DOHH2 (cell line): ENCODE data around the gene MGLL.

Experiments used
- H3F3A ChIP-seq: fragments of 200-600 bp; sonication (generic), shearing (Covaris generic); 2 replicates; pipeline ENCODE4 v1.6.0; 2016; ENCODE audit warnings: antibody characterized with exemption, mild to moderate bottlenecking; ENCODE audit not compliant: control insufficient read depth, insufficient read depth
- H3K27ac ChIP-seq: fragments of 200-600 bp; sonication (generic); 2 replicates; pipeline ENCODE4 v1.5.1; 2014; ENCODE audit warnings: low read depth, mild to moderate bottlenecking, low read length, moderate library complexity
- H3K27me3 ChIP-seq: fragments of 200-600 bp; sonication (generic); 2 replicates; pipeline ENCODE4 v1.6.1; 2014; ENCODE audit warnings: mild to moderate bottlenecking, low read length, mixed read lengths; ENCODE audit not compliant: control insufficient read depth
- H3K36me3 ChIP-seq: fragments of 200-600 bp; sonication (generic); 2 replicates; pipeline ENCODE4 v1.6.1; 2014; ENCODE audit warnings: mild to moderate bottlenecking, low read length, moderate library complexity, mixed read lengths; ENCODE audit not compliant: control insufficient read depth
- H3K4me1 ChIP-seq: fragments of 200-600 bp; sonication (generic); 2 replicates; pipeline ENCODE4 v1.6.1; 2014; ENCODE audit warnings: mild to moderate bottlenecking, low read length, mixed read lengths; ENCODE audit not compliant: control insufficient read depth
- H3K4me2 ChIP-seq: fragments of 200-600 bp; sonication (generic); 2 replicates; pipeline ENCODE4 v1.6.0; 2014; ENCODE audit warnings: mild to moderate bottlenecking, low read length, moderate library complexity
- H3K4me3 ChIP-seq: fragments of 200-600 bp; sonication (generic); 2 replicates; pipeline ENCODE4 v1.5.1; 2014; ENCODE audit warnings: mild to moderate bottlenecking, low read length, mixed read lengths
- H3K79me2 ChIP-seq: fragments of 200-600 bp; sonication (generic); 2 replicates; pipeline ENCODE4 v1.6.1; 2014; ENCODE audit warnings: mild to moderate bottlenecking, low read length, mixed read lengths; ENCODE audit not compliant: control insufficient read depth
- H3K9me2 ChIP-seq: fragments of 200-600 bp; sonication (generic); replicated peaks from 2 replicates; pipeline ENCODE4 v1.6.1; 2014; ENCODE audit warnings: mild to moderate bottlenecking, low read length, mixed read lengths; ENCODE audit not compliant: control insufficient read depth
- H3K9me3 ChIP-seq: fragments of 200-600 bp; sonication (generic); 2 replicates; pipeline ENCODE4 v1.6.1; 2014; ENCODE audit warnings: antibody characterized with exemption, low read length, mixed read lengths; ENCODE audit not compliant: control insufficient read depth, insufficient read depth
- H4K20me1 ChIP-seq: fragments of 200-600 bp; sonication (generic); 2 replicates; pipeline ENCODE4 v1.6.0; 2014; ENCODE audit warnings: low read depth, mild to moderate bottlenecking, antibody characterized with exemption, low read length, moderate library complexity; ENCODE audit not compliant: control insufficient read depth, insufficient read depth
- EZH2phosphoT487 ChIP-seq: fragments of 200-600 bp; sonication (generic); IDR thresholded peaks from 2 replicates; pipeline ENCODE4 v1.6.1; 2017; ENCODE audit warnings: borderline replicate concordance, mild to moderate bottlenecking, antibody characterized with exemption, low read length, moderate library complexity, mixed read lengths
- TF ChIP-seq, protein P1 (sequence below): fragments of 200-600 bp; sonication (generic); IDR thresholded peaks from one replicate; pipeline ENCODE4 v1.5.1; 2014; ENCODE audit warnings: antibody characterized with exemption, mild to moderate bottlenecking, low read depth, low read length; ENCODE audit not compliant: poor library complexity, severe bottlenecking

MGLL gene

GRCh38 chr3:127688022-127688415, 134.3 kb downstream of the MGLL start:
- Histone ChIP-seq H3K4me2 (no peak overlapping the region), H3F3A (peaks cover 5% of the 10 kb centered on the region), H4K20me1 (no peaks in the 10 kb centered on the region), H3K9me2 (no peaks in the 10 kb centered on the region), H3K79me2 (no peaks in the 10 kb centered on the region), H3K9me3 (peaks cover 8% of the 10 kb centered on the region; the same call in 1 of the 2 replicates), H3K4me1 (peaks cover 26% of the 10 kb centered on the region), H3K27me3 (no peaks in the 10 kb centered on the region), H3K27ac (no peak overlapping the region), H3K36me3 (no peaks in the 10 kb centered on the region), H3K4me3 (no peak overlapping the region)
- TF ChIP-seq, protein P1, sequence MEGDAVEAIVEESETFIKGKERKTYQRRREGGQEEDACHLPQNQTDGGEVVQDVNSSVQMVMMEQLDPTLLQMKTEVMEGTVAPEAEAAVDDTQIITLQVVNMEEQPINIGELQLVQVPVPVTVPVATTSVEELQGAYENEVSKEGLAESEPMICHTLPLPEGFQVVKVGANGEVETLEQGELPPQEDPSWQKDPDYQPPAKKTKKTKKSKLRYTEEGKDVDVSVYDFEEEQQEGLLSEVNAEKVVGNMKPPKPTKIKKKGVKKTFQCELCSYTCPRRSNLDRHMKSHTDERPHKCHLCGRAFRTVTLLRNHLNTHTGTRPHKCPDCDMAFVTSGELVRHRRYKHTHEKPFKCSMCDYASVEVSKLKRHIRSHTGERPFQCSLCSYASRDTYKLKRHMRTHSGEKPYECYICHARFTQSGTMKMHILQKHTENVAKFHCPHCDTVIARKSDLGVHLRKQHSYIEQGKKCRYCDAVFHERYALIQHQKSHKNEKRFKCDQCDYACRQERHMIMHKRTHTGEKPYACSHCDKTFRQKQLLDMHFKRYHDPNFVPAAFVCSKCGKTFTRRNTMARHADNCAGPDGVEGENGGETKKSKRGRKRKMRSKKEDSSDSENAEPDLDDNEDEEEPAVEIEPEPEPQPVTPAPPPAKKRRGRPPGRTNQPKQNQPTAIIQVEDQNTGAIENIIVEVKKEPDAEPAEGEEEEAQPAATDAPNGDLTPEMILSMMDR, result no peak
- TF ChIP-seq EZH2phosphoT487, result no peak

DNA sequence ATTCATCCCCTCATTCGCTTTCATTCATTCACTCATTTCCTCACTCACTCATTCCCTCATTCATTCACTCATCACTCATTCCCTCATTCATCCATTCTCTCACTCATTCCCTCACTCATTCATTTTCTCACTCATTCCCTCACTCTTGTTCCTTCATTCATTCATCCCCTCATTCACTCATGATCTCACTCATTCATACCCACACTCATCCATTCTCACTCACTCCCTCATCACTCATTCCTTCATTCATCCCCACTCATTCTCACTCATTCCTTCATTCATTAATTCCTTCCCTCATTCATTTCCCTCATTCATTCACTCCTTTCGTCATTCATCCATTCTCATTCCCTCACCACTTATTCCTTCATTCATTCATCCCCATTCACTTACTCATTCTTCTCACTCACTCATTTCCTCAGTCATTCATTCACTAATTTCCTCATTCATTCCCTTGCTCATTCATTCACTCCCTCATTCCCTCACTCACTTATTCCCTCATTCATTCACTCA, 135.0 kb downstream of the MGLL start:
- no peak overlapping the region for H3K27ac ChIP-seq
- no peak for TF ChIP-seq EZH2phosphoT487
- TF ChIP-seq, protein P1, result no peak
- no peaks in the 10 kb centered on the region for H3K36me3 ChIP-seq
- peaks cover 5% of the 10 kb centered on the region for H3F3A ChIP-seq
- peaks cover 30% of the 10 kb centered on the region for H3K4me1 ChIP-seq
- H3K79me2 ChIP-seq, result no peaks in the 10 kb centered on the region
- no peaks in the 10 kb centered on the region for H3K9me2 ChIP-seq
- H3K9me3 ChIP-seq, result peaks cover 8% of the 10 kb centered on the region; the same call in 1 of the 2 replicates
- no peaks in the 10 kb centered on the region for H3K27me3 ChIP-seq
- H3K4me3 ChIP-seq, result no peak overlapping the region
- H3K4me2 ChIP-seq, result no peak overlapping the region
- no peaks in the 10 kb centered on the region for H4K20me1 ChIP-seq

DNA sequence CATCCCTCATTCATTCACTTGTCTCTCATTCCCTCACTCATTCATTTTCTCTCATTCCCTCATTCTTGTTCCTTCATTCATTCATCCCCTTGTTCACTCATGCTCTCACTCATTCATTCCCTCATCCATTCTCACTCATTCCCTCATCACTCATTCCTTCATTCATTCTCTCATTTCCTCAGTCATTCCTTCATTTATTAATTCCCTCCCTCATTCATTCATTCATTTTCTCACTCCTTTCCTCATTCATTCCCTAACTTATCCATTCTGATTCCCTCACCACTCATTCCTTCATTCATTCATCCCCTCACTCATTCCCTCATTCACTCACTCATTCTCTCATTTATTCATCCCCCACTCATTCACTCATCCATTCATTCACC, 135.8 kb downstream of the MGLL start:
- no peaks in the 10 kb centered on the region for H3K36me3 ChIP-seq
- H3K4me3 ChIP-seq, result no peak overlapping the region
- no peaks in the 10 kb centered on the region for H3K9me2 ChIP-seq
- H3K4me1 ChIP-seq, result peaks cover 38% of the 10 kb centered on the region
- no peaks in the 10 kb centered on the region for H4K20me1 ChIP-seq
- H3K27ac ChIP-seq, result no peak overlapping the region
- H3K27me3 ChIP-seq, result no peaks in the 10 kb centered on the region
- H3K9me3 ChIP-seq, result peaks cover 8% of the 10 kb centered on the region; the same call in 1 of the 2 replicates
- H3K79me2 ChIP-seq, result no peaks in the 10 kb centered on the region
- H3K4me2 ChIP-seq, result no peak overlapping the region
- H3F3A ChIP-seq, result peaks cover 5% of the 10 kb centered on the region
- TF ChIP-seq, protein P1, result no peak
- no peak for TF ChIP-seq EZH2phosphoT487
